Measurements from ENCODE around the gene HSH2D. TPM values are rescaled to one million over a fixed set of nuclear protein-coding genes. Genes with fewer than 3 reads are reported as not detected.
A peak's percentile ranks its signal among the peaks of the same experiment; 100 is the strongest.

The HSH2D gene
- total and polyA plus RNA-seq, 2 of the 13 experiments (the other 11 are each of a cell fraction or from before 2014, with no cell fraction given) = 0.69 to 3.2 TPM

DNA sequence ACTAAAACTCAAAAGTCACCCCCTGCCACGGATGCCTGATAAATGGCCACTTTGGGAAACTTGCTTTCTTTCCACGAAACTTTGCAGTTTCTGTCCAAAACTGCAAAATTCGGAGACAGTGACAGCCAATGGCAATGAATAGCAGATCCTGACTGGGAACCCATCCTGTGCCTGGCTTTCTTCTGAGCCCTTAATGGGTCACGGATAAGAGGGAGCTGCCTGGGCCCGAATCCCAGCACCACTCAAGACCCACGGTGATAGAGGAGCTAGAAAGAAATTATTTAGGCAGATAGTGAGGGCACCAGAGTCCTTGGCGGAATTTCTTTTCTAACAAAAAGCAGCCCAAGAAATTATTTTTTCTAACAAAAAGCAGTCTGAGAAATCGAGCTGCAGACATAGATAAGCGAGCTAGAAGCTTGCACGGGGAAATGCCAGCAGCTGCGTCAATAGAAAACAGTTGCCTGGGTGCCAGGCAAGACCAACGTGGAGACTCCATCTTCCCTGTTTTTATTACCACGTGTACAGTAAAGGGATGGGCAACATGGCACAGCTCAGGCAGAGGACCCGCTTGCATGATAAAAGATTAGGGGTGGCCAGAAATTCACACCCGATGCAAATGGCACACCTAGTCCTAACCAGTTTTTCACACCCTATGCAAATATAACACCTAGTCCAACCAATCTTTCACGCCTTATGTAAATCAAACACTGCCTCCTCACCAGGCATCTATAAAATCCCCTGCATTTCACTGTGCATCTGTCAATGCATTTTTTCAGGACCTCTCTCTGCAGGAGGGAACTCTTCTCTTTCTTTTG, 7.1 kb upstream of the HSH2D start:
- H3K4me3 ChIP-seq (replicated peaks in 1 of 3; ENCODE audit: insufficient read depth in 1 of 3, low read depth in 2 of 3, low read length in 3 of 3) = no peak overlapping the region
- intact Hi-C loops (cut with micrococcal nuclease; ENCODE audit: unreplicated experiment) (no loop called here), in situ Hi-C loops (cut with HindIII; ENCODE audit: extremely low pct_ligation_motif_present, low pct_unique_long_range_greater_than_20kb) (no loop called here)
- H3K79me2 ChIP-seq (ENCODE audit: insufficient read depth, low read length) = no peaks in the 10 kb centered on the region
- no peak overlapping the region for H2AFZ ChIP-seq (ENCODE audit: low read length)
- WGBS (ENCODE audit: low lambda C conversion rate) = 42% methylated on average over 15 of the region's 16 CpGs
- CTCF ChIA-PET (ENCODE audit: low intra/inter-chr PET ratio, low total read pairs) = no interaction called here
- H3K9ac ChIP-seq (ENCODE audit: insufficient read depth, low read depth, low read length) = no peak overlapping the region
- no peaks in the 10 kb centered on the region for H3K27me3 ChIP-seq (ENCODE audit: control insufficient read depth in 1 of 2, insufficient read depth in 2 of 2, low read length in 2 of 2)
- ATAC-seq = no peak
- DNase-seq (ENCODE audit: low spot score) = no peak
- no peak overlapping the region for H3K4me2 ChIP-seq (ENCODE audit: low read depth, low read length)
- H3K9me3 ChIP-seq (ENCODE audit: low read length) = no peaks in the 10 kb centered on the region
- no peaks in the 10 kb centered on the region for H4K20me1 ChIP-seq (ENCODE audit: insufficient read depth, low read length)
- POLR2A ChIA-PET = interaction anchor here (1.2 kb wide), 1 partner anchor 25 kb away, joined by 3 read pairs; no protein-coding TSS in a partner anchor
- no peaks in the 10 kb centered on the region for H3K4me1 ChIP-seq (ENCODE audit: insufficient read depth, low read length)
- no peak overlapping the region for H3K27ac ChIP-seq (ENCODE audit: extremely low read length, insufficient read depth, low read length)
- no peak for FAIRE-seq
- H3K36me3 ChIP-seq (replicated peaks in 1 of 2; ENCODE audit: control insufficient read depth in 1 of 2, insufficient read depth in 2 of 2, low read length in 2 of 2) = peaks cover 13 to 29% of the 10 kb centered on the region in 2 experiments; a peak in 4 of 5 replicates
- BruUV-seq (replicated peaks) = TSS peak; percentile 20
- TF ChIP-seq DR1 (CRISPR knock-in tag; IDR thresholded peaks at IDR 0.05) (no peak), SPEN (CRISPR knock-in tag; IDR thresholded peaks at IDR 0.05; ENCODE audit: low read depth) (no peak), CREM (IDR thresholded peaks at IDR 0.05) (no peak), CREM (CRISPR knock-in tag; IDR thresholded peaks at IDR 0.05) (no peak), ZSCAN22 (CRISPR knock-in tag; IDR thresholded peaks at IDR 0.05) (no peak), ZNF468 (CRISPR knock-in tag; IDR thresholded peaks at IDR 0.05) (no peak), REPIN1 (CRISPR knock-in tag; IDR thresholded peaks at IDR 0.05; ENCODE audit: borderline replicate concordance, low read depth) (no peak), KDM2A (CRISPR knock-in tag; IDR thresholded peaks at IDR 0.05; ENCODE audit: borderline replicate concordance, low read depth) (no peak), MEF2D (CRISPR knock-in tag; IDR thresholded peaks at IDR 0.05) (no peak)
- TF ChIP-seq, protein P1, sequence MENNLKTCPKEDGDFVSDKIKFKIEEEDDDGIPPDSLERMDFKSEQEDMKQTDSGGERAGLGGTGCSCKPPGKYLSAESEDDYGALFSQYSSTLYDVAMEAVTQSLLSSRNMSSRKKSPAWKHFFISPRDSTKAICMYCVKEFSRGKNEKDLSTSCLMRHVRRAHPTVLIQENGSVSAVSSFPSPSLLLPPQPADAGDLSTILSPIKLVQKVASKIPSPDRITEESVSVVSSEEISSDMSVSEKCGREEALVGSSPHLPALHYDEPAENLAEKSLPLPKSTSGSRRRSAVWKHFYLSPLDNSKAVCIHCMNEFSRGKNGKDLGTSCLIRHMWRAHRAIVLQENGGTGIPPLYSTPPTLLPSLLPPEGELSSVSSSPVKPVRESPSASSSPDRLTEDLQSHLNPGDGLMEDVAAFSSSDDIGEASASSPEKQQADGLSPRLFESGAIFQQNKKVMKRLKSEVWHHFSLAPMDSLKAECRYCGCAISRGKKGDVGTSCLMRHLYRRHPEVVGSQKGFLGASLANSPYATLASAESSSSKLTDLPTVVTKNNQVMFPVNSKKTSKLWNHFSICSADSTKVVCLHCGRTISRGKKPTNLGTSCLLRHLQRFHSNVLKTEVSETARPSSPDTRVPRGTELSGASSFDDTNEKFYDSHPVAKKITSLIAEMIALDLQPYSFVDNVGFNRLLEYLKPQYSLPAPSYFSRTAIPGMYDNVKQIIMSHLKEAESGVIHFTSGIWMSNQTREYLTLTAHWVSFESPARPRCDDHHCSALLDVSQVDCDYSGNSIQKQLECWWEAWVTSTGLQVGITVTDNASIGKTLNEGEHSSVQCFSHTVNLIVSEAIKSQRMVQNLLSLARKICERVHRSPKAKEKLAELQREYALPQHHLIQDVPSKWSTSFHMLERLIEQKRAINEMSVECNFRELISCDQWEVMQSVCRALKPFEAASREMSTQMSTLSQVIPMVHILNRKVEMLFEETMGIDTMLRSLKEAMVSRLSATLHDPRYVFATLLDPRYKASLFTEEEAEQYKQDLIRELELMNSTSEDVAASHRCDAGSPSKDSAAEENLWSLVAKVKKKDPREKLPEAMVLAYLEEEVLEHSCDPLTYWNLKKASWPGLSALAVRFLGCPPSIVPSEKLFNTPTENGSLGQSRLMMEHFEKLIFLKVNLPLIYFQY (CRISPR knock-in tag; IDR thresholded peaks at IDR 0.05; ENCODE audit: borderline replicate concordance) = no peak
- TF ChIP-seq, protein P2, sequence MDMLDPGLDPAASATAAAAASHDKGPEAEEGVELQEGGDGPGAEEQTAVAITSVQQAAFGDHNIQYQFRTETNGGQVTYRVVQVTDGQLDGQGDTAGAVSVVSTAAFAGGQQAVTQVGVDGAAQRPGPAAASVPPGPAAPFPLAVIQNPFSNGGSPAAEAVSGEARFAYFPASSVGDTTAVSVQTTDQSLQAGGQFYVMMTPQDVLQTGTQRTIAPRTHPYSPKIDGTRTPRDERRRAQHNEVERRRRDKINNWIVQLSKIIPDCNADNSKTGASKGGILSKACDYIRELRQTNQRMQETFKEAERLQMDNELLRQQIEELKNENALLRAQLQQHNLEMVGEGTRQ (IDR thresholded peaks at IDR 0.05; ENCODE audit: low read depth, low read length) = no peak
- TF ChIP-seq, protein P2 (CRISPR knock-in tag; IDR thresholded peaks at IDR 0.05; ENCODE audit: borderline replicate concordance) = no peak
- TF ChIP-seq, protein P3, sequence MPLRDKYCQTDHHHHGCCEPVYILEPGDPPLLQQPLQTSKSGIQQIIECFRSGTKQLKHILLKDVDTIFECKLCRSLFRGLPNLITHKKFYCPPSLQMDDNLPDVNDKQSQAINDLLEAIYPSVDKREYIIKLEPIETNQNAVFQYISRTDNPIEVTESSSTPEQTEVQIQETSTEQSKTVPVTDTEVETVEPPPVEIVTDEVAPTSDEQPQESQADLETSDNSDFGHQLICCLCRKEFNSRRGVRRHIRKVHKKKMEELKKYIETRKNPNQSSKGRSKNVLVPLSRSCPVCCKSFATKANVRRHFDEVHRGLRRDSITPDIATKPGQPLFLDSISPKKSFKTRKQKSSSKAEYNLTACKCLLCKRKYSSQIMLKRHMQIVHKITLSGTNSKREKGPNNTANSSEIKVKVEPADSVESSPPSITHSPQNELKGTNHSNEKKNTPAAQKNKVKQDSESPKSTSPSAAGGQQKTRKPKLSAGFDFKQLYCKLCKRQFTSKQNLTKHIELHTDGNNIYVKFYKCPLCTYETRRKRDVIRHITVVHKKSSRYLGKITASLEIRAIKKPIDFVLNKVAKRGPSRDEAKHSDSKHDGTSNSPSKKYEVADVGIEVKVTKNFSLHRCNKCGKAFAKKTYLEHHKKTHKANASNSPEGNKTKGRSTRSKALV (CRISPR knock-in tag; IDR thresholded peaks at IDR 0.05) = no peak
- TF ChIP-seq, protein P4, sequence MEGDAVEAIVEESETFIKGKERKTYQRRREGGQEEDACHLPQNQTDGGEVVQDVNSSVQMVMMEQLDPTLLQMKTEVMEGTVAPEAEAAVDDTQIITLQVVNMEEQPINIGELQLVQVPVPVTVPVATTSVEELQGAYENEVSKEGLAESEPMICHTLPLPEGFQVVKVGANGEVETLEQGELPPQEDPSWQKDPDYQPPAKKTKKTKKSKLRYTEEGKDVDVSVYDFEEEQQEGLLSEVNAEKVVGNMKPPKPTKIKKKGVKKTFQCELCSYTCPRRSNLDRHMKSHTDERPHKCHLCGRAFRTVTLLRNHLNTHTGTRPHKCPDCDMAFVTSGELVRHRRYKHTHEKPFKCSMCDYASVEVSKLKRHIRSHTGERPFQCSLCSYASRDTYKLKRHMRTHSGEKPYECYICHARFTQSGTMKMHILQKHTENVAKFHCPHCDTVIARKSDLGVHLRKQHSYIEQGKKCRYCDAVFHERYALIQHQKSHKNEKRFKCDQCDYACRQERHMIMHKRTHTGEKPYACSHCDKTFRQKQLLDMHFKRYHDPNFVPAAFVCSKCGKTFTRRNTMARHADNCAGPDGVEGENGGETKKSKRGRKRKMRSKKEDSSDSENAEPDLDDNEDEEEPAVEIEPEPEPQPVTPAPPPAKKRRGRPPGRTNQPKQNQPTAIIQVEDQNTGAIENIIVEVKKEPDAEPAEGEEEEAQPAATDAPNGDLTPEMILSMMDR (CRISPR knock-in tag; IDR thresholded peaks at IDR 0.05) = no peak
